ENCODE measurements around the gene NOP58.
"Not testable (repeated sequence)": the region's sequence is repeated elsewhere in the genome, so short reads cannot be mapped to it uniquely, and the experiment has no call there.

Gene NOP58

DNA sequence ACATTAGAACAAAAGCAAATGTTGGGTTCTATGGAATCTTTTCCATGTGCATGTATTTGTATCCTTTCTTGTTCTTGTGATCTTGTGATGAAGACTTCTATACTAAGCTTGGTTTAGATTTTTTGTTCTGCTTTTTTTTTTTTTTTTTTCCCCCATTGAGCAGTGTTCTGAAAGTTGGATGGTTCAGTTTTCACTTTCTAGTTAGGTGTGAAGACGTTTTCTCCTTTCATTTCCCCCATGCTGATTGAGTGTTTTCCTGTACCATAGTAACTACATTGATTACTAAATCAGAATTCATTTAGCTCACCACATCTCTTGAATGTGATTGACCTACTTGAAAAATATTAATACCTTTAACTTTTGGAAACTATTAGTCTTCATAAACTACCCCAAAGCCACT, 34.1 kb downstream of the NOP58 start:
- in situ Hi-C loops (cut with MboI; ENCODE audit: low sequenced_read_pairs), result no loop called here

DNA sequence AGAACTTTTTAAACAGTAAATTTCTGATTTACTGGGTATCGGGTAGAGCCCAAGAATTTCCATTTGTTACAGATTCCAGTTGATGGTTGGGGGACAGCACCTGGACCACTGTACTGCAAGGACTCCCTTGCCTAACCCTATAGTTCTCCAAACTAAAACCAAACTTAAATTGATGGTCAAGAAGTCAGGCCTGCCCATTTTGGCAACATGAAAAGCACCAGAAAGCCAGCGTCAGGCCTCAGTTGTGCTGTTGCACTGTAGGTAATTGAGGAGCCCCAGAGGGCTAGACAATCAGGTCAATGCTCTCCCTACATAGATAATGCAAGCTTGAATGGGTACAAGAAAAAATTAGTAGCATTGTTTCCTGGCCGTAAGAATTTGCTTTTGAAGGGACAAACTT, 40.5 kb downstream of the NOP58 start:
- in situ Hi-C loops (cut with MboI; ENCODE audit: low sequenced_read_pairs), result no loop called here

DNA sequence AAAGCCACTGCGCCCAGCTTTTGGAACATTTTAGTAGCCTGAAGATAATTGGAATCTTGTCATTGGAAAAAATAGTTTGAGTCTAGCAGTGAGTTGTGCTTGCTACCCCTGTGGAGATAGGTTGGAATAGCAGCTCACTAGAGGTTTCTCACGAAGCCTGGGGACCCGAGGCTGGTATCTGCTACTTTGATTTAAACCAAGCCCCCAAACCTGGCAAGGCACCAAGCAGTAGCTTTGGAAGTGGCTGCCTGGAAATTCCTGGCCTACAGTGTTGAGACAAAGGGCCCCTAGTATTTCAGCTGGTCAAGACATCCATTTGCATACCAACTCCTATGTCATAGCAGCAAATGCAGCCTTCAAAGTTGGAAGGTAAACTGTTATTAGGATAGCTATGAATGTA, 42.1 kb downstream of the NOP58 start:
- in situ Hi-C loops (cut with MboI; ENCODE audit: low sequenced_read_pairs), result no loop called here

DNA sequence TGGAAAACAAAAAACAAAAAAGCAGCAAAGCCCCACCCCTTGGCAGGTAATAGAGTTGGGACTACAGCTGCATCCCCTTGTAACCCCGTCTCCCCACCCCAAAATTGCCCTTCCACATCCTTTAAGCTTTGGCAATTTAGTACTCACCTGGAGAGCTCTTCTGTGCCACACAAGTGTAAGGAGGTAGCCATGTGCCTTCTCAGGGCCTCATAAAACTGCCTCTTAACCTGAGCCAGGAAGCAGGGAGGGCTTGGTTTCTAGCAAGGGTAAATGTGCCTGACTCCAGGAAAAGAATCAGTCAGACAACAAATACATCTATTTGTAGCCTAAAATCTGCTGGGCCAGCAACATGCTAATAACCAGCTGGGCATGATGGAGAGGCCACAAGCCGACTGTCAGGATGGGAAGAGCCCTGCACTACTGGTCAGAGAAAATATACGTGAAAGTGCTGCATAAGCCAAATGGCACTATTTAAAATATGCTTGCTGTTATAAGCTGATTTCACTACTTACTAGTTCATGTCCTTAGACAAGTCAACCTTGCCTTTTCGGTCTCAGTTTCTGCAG, 46.3 kb downstream of the NOP58 start:
- in situ Hi-C loops (cut with MboI; ENCODE audit: low sequenced_read_pairs), result no loop called here

DNA sequence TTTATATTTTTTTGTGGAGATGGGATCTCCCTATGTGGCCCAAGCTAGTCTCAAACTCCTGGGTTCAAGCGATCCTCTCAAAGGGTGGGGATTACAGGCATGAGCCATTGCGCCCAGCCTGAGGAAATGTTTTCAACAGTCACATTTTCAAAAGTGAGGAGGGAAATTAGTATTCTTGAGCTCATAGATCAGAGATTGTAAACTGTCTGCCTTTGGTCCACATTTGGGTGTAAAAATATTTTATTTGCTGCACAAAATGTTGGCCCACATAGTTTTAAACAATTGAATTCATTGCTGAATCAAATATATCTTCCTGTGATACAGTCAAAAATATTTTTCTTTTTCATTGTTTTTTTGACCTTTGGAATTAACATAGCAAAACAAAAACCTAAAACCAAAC, 48.6 kb downstream of the NOP58 start:
- in situ Hi-C loops (cut with MboI; ENCODE audit: low sequenced_read_pairs), result no loop called here

DNA sequence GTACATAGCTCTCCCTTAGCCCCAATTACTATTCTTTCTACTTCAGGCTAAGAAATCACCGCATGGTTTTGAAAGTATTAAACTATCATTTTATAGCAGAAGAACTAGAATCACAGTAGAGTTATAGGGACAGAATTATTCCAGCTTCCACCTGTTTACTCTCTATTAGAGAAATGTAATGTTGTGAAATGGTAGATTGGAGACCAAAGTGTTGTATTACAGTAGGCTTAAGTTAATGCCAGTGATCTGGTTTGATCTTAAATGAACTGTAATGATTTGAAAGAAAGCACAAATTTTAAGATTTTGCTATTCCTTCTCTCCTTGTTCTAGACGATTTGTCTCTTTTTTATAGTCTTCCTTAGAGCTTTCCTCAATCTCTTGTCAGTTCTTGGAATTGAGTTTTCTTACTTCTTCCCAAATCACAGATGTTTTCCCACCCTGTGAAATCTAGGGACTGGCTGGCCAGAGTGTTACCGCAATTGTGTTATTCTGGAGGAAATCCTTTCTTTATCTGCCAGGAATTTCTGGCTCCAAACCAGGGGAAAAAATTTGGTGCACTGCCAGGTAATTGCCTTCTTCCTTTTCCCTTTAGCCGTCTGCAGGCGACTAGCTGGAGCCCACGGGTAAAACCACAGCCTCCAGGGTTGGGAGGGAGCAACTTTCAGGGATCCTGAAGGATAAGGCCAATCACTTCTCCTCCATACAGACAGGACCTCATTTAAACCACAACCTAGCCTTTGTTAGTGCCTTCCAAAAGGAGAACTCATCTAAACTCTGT, 51.7 kb downstream of the NOP58 start:
- in situ Hi-C loops (cut with MboI; ENCODE audit: low sequenced_read_pairs), result no loop called here

DNA sequence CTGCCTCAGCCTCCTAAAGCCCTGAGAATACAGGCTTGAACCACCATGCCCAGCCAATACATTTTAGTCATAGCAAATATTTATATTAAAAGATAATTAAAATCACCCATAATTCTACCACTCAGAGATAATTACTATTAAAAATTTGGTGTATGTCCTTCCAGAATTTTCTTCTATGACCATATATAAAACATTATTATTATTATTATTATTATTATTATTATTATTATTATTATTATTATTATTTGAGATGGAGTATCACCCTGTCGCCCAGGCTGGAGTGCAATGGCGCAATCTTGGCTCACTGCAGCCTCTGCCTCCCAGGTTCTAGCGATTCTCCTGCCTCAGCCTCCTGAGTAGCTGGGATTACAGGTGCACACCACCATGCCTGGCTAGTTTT, 54.8 kb downstream of the NOP58 start:
- in situ Hi-C loops (cut with MboI; ENCODE audit: low sequenced_read_pairs), result not testable (repeated sequence)

DNA sequence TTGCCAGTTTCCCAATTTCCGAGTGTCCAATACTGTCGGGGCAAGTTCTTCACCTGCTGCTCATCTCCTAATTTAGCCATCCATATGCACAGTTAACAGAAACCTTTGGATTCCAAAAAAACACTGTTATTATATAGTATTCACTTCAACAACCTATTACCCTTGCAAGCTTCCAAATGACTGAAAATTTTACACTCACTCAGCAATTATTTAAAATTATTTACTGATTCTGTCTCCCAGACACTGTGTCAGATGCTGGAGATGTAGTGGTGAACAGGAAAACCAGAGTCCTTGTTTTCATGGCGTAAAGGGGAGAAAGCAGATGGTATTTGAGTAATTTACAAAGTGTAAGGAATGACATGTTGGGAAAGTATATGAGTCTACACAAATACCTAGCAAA, 56.9 kb downstream of the NOP58 start:
- in situ Hi-C loops (cut with MboI; ENCODE audit: low sequenced_read_pairs), result no loop called here

DNA sequence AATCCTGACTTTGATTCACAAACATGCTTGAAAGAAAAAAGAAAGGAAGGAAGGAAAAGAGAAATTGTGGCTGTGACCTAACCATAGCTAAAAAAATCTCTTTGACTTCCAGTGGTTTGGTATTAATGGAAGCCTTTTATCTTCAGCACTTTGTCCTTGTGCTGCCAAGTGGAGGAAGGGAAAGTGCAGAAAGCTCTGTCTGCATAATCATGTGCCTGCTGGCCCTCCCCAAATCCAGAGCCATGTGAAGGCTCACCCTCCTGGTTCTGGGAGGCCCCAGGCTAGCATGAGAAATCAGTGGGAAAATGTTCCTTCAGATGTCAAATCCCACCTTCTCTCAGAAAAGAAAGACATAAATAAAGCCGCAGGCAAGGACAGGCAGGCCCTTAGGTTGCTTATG, 62.3 kb downstream of the NOP58 start:
- in situ Hi-C loops (cut with MboI; ENCODE audit: low sequenced_read_pairs), result no loop called here

DNA sequence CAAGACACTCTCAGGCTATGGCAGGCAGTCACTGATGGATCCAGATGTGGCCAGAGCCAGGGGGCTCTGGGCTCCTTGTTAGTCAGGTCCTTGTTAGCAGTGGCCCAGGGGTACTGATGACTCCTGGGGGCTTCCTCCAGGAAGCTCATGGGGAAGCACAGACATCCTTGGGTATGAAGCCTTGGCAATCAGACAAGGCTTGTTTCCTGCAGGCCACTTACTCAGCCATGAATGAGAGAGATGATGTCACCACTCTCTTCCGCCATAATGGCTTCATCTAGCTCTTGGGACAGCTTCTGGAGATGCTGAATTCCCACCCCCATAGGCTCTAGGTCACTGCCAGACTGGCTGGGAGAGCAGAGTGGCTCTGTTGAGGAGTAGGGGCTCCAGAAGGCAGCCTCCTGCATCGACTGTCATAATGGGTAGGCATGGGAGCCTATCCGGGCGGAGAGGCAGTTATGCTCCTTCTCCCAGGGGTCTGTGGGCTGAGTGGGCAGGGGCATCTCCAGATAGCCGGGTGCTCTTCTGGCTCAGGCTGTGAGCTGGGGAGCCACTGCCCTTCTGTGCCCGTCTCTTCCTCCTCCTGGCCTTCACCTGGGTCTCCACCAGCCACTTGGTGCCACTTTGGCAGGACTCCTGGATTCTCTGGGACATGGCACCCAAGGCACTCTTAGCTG, 70.4 kb downstream of the NOP58 start:
- in situ Hi-C loops (cut with MboI; ENCODE audit: low sequenced_read_pairs), result no loop called here

DNA sequence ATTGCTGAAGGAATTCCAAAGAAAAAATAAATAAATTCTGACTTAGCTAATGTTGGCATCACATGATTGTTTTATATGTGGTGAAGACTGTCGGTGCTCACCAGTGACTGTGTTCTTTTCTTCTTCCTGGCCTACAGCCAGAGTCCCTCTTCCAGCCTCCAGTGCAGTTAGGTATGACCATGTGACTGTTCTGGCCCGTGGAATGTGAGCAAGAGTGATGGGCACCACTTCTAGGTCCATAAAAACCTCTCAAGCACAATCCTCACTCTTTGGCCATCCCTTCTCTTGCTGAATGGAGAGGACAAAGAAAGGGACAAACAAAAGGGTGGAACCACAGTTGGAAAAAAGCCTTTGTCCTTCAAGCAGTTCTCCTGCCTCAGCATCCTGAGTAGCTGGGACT, 71.6 kb downstream of the NOP58 start:
- in situ Hi-C loops (cut with MboI; ENCODE audit: low sequenced_read_pairs), result no loop called here

DNA sequence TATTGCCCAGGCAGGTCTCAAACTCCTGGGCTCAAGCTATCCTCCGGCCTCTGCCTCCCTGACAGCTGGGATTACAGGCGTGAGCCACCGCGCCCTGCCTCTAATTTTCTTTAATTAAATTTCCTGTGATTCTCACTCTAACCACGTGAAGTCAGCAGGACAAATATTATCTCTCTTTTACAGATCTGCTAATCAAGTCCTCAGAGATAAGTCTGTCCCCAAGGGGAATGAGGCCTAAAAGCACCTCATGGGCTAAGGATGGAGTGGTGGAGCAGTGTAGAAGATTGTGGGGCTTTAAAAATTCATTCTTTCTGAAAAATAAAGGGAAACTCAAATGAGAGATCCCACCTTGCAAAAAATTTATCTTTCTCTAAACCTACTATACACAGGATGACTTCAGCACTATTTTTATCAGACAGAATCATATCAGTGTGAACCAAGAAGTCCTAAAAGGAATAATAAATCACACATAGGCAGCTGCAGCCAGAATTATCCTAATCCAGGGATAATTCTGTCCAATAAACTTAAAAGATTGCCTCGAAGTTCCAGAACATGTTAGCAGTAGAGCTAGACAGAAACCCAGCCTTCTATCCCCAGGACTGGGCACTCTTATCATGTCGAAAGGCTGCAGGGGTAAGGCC, 72.3 kb downstream of the NOP58 start:
- in situ Hi-C loops (cut with MboI; ENCODE audit: low sequenced_read_pairs), result no loop called here

DNA sequence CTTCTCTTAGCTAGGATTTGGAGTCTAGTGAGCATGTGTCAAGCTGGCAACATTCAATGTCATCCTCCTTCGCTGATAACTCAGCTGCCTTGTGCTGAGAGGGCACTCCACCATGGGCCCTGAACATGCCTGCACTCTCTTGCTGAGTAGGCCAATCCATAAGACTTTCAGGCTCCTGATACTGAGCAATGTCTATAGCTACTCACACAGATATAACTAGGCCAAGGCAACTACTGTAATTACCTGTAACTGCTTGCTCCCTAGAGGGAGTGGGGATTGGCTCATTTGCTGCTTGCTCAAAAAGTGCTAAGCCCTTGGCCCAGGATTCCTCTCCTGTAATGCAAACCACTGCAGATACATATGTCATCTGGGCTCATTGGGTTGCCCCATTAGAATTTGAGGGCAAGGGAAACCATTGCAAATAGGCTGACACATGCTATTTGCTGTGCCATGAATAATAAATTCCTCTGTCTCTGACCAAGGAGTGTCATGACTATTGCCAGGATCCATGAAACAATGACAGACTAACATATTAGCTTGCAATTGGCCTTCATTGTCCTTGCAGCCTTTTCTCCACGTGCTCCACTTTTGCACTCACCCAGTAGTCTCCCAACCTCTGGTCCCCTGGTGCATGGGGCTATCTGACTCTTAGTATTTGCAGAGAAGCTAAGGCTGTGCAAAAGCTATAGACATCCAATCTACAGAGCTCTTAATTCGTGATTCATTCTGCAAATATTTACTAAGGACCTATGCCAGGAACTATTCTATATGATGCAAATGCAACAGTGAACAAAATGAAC, 73.7 kb downstream of the NOP58 start:
- in situ Hi-C loops (cut with MboI; ENCODE audit: low sequenced_read_pairs), result no loop called here

DNA sequence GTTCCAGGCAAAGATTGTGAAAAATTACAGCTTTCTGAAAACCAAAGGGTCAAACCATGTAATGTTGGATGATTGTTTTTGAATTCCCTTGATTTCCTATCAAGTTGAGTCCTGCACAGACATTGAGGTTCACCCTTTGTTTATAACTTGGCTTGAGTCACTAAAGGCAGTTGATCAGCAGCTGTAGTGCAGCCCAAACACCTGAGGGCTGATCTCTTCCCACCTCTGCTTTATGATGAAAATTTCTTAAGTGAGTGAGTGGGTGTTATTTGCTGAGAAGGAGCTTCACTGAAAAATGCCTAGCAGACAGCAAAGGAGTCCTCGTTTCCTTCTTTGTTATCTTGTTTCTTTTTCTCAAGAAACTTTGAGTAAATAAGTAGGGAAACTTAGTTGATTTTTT, 78.6 kb downstream of the NOP58 start:
- in situ Hi-C loops (cut with MboI; ENCODE audit: low sequenced_read_pairs), result no loop called here

DNA sequence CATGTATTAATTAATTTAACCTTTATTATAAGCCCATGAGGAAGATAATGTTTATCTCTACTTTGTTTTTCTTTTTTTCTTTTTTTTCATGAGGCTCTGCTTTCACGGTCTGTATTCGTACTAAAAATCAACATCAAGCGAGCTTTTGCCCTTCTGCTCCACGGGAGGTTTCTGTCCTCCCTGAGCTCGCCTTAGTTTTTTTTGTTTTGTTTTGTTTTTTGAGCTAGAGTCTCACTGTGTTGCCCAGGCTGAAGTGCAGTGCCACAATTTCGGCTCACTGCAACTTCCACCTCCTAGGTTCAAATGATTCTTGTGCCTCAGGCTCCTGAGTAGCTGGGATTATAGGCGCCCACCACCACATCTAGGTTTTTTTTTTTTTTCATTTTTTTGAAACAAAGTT, 80.6 kb downstream of the NOP58 start:
- in situ Hi-C loops (cut with MboI; ENCODE audit: low sequenced_read_pairs), result no loop called here
